IPS-18c (cell line): ENCODE measurements around the gene SLC40A1.

ENCODE experiments used
- H3K4me3 ChIP-seq: 2 replicates; pipeline ENCODE4 v1.7.0; 2013; ENCODE audit warnings: low read depth, mild to moderate bottlenecking, low read length, moderate library complexity; ENCODE audit not compliant: insufficient read depth
- H3K9me3 ChIP-seq: one replicate; pipeline ENCODE4 v1.6.1; 2013; ENCODE audit warnings: mild to moderate bottlenecking, low read length, moderate library complexity; ENCODE audit not compliant: control insufficient read depth, insufficient read depth

The SLC40A1 gene, protein sequence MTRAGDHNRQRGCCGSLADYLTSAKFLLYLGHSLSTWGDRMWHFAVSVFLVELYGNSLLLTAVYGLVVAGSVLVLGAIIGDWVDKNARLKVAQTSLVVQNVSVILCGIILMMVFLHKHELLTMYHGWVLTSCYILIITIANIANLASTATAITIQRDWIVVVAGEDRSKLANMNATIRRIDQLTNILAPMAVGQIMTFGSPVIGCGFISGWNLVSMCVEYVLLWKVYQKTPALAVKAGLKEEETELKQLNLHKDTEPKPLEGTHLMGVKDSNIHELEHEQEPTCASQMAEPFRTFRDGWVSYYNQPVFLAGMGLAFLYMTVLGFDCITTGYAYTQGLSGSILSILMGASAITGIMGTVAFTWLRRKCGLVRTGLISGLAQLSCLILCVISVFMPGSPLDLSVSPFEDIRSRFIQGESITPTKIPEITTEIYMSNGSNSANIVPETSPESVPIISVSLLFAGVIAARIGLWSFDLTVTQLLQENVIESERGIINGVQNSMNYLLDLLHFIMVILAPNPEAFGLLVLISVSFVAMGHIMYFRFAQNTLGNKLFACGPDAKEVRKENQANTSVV

DNA sequence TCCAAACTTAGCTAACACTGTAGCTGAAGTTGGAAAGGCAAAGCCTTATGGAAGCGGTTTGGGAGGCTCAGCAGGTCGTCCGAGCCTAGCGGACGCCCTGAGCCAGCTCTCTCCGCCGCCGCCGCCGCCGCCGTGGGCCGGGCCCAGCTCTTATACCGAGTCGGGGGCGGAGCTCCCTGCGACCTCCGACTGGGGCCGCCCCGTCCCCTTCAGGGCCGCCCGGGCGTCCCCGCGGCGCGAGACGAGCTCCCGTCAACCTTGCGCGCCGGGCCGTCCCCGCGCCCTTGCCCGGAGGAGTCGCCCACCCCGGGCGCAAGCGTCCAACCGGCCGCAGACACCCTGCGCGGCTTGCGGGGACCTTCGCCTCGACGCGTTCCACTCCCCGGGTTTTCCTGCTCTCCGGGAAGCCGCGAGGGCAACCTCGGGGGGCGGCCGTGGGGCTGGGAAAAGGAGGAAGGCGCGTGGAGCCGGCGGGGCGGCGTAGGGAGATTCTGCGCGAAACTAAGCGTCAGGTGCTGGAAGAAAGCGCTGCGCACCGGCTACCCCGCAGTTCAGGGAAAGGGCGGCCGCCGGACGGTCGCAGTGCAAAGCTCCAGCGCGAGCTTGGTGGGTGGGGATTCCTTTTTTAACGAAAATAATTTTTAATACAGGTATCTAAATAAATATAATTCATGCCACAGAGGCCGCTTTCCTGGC lies at the start of gene SLC40A1:
Gene SLC40A1, minus strand, starts transcription at position 129 of the 696 bp plus-strand sequence. CDS start 326 bp downstream, outside the sequence.
- peak within 1 kb of the TSS; percentile 69 for H3K4me3 ChIP-seq
- no peaks in the 10 kb centered on the region for H3K9me3 ChIP-seq

DNA sequence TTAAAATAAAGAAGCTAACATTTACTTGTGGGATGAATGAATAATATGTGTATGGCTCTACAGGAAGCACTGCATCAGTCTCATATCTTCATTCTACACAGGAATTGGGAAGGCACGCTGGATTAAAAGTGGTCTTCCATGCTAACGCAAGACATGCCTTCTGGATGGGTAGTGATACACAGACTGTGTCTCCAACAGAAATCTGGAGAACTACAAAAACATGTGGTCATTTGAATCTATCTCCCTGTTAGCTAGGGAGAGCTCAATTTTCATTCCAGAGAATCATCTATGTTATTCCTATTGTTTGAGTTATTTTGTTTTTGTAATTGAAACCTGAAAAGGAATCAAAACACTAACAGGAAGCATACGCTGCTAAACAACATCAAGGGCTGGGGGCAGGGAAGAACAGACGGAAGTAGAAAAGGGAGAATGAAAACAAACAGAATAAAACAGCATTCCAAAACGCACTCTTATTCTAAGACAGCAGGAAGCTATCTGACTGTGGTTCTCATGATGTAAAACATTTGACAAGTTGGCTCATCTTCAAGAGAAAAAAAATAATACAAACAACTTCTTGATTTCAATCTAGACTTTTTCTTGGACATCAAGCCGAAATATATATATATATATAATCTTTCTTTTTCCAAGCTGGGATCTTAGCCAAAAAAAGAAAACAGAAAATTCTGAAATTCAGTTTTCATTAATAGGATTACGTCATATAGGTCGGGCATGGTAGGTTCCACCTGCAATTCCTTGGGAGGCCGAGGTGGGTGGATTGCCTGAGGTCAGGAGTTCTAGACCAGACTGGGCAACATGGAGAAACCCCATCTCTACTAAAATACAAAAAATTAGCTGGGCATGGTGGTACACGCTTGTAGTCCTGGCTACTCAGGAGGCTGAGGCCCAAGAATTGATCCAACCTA lies 49.2 kb upstream of the SLC40A1 start:
- H3K9me3 ChIP-seq, result no peaks in the 10 kb centered on the region
- no peak overlapping the region for H3K4me3 ChIP-seq

DNA sequence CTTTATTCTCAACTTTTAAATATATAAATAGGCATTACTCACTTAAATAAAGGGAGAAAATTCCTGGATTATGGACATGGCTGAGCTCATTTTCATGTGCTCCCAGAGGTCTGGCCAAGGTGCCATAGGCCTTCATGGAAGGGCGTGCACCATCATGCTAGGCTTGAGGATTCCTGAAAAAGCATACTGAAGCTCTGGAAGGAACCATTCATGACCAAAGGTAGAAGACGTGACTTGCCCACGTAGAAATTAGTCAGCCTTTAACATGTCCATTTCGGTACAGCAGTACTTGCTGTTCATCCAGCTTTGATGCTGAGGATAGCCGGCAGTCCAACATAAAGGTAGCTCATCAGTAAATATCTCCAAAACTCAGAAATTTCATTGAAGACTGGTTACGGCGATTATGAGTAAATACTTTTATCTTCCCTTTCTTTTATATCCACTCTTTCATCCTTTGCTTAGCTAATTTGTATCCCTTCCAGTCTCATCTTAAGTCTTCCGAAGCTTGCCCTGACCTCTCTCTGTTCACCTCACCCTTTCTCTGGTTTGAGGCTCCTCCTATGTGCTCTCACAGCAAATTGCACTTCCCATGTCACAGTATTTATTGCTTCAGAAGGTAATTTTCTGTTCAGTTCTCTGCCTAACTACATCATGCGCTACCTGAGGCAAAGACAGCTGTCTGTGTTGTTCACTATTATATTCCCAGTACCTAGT lies 48.4 kb upstream of the SLC40A1 start:
- Histone ChIP-seq H3K4me3 (no peak overlapping the region), H3K9me3 (no peaks in the 10 kb centered on the region)

DNA sequence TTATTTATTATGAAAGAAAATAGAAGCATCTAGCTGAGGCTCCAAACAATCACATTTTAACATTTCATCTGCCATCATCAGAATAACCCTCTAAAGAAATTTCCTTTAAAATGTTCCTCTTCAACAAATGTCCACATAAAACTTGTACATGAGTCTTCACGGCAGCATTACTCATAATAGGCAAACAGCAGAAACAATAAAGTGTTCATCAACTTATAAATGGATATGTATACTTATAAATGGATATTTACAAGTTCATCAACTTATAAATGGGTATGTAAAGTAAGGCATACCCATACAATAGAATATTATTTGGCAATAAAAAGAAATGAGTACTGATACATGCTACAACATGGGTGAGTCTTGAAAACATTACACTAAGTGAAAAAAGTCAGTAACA lies 47.2 kb upstream of the SLC40A1 start:
- Histone ChIP-seq H3K4me3 (no peak overlapping the region), H3K9me3 (no peaks in the 10 kb centered on the region)

DNA sequence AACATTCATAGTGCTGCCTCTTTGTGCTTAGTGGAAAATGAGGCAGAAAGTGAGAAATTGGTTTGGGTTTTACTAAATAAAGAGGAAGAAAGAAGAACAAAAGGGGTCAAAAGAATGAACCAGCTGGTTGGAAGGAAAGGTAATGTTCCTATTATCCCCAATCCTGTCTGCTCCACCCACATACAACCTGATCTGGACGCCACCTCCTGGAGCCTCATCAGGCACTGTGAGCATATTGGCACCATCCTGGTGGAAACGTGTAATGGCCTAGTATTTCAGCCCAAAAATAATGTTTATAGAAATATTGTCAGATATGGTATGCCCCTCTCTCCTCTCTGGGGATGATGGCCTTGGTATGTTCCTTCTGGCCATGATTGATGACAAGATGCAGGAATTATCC lies 45.0 kb upstream of the SLC40A1 start:
- Histone ChIP-seq H3K9me3 (no peaks in the 10 kb centered on the region), H3K4me3 (no peak overlapping the region)

DNA sequence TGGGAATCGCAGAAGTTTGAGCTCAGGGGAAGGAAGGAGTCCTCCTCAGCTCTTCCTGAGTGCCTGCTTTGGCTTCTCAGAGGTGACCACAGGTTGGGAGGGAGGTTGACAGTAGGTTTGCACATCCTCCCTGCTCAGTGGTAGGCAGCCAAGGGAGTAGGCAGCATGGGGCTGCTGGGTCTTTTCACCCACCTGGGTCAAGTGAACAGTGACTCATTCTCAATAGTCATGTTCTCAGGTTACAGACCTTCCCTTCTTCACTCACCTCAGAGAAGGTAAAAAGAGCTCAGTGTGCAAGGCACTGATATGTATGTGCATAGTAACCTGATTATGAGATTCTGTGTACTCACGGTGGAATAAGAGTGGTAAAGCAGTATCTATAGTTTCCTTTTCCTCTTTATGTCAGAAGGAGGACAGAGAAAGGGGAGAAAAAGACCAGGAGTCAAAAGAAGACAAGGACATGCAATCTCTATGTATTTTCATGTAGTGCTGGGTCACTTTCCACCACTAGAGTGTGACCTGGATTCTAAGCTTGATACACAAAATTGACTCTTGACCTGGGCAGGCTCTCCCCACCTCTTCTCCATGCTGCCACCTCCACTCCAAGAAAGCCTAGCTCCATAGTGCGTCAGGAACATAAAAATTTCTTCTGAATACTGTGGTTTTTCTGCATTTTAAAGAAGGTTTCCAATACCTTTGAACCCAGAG lies 44.2 kb upstream of the SLC40A1 start:
- no peak overlapping the region for H3K4me3 ChIP-seq
- H3K9me3 ChIP-seq, result no peaks in the 10 kb centered on the region

DNA sequence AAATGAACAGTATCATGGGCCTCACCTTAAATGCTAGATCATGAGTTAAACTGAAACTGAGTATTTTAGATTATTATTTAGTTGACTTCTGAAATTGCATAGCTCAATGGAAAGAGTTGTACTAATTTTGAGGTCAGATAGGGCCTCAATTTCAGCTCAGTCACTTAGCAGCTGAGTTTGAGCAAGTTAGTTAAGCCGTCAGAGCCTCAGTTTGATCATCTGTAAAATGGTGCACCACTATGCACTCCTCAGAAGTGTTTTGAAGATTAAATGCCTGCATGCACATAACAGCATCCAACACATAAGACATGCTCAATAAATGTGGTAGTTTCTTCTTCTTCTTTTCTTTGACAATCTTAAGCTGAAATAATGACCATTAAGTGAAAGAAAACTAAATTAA lies 42.5 kb upstream of the SLC40A1 start:
- no peak overlapping the region for H3K4me3 ChIP-seq
- no peaks in the 10 kb centered on the region for H3K9me3 ChIP-seq

DNA sequence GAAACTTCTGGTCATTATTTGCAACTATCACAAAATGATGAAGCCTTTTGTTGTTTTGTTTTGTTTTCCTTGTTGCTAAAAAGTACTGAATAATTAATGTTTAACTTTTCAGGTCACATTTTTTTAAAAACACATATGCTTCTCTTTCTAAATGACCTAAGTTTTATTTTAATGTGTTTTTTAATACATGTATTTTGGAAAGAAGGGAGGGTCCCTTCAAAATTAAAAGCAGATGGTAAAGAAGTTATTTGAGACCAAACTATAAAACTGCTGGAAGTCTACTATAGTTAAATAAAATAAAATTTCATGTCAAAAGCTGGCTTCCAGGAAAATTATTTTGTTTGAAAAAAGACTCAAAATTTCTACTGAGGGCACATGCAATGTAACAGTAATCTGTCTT lies 41.2 kb upstream of the SLC40A1 start:
- H3K4me3 ChIP-seq, result no peak overlapping the region

DNA sequence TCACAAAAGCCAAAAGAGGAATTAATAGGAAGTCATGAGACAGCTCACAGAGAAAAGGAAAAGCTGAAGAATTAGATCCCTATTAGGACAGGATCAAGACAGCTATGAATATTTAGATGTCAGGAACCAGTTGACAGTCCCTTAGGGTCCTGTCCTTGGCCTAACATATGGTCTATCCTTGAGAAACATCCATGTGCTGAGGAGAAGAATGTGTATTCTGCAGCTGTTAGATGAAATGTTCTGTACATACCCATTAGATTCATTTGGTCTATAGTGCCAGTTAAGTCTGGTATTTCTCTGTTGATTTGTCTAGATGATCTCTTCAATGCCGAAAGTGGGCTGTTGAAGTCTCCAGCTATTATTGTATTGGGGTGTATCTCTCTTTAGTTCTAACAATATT lies 37.6 kb upstream of the SLC40A1 start:
- no peaks in the 10 kb centered on the region for H3K9me3 ChIP-seq
- no peak overlapping the region for H3K4me3 ChIP-seq

More for the DNA sequence above, 41.2 kb upstream of the SLC40A1 start:
- H3K9me3 ChIP-seq, result no peaks in the 10 kb centered on the region

DNA sequence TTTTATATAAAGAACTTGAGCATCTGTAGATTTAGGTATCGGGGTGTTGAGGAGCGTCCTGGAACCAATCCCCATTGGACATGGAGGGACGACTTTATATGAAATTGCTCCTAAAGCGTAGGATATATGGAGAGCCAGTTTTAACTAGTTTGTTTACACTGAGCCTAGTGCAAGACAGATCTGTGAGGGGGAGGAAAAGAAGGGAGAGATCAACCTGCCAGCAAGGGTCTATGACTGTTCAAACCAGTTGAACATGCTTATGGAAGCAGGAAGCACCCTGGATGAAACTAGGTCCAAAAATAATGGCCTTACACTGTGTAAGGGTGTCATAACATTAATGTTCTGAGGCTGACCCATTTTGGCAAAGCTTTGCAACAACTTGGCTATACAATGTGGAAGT lies 34.0 kb upstream of the SLC40A1 start:
- no peaks in the 10 kb centered on the region for H3K9me3 ChIP-seq

DNA sequence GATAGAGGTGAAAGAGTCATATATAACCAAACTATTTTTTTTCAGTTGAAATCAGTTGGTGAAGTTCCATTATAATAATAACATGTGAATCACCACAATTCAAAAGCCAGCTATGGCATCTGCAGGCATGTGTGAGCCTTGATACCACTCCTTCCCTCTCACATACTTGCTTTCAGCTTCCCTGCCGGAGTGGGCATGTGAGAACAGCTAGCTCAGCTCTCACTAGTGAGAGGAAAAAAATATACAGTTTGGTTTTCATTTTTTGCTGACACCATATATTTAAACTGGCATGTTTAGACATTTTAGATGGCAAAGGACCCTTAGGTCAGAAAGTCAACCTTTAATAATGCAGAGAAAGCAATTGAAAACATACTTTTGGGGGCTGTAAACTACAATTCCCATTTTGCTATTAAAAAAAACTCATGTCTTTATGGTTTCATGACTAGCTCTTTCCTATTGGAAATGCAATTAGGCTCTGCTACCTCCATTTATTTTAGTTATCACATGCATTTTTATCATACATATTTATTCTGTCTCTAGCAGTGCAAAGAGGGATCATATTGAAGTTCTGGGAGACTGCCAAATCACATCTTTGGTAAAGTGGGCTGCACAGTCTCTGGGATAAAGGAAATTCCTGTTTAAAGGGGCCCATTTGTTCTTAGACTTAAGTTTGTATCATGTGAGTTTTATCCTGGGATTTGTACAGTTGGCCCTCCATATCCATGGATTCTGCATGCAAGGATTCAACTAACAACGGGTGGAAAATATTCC lies 33.2 kb upstream of the SLC40A1 start:
- no peaks in the 10 kb centered on the region for H3K9me3 ChIP-seq
- no peak overlapping the region for H3K4me3 ChIP-seq

More for the DNA sequence above, 34.0 kb upstream of the SLC40A1 start:
- H3K4me3 ChIP-seq, result no peak overlapping the region

DNA sequence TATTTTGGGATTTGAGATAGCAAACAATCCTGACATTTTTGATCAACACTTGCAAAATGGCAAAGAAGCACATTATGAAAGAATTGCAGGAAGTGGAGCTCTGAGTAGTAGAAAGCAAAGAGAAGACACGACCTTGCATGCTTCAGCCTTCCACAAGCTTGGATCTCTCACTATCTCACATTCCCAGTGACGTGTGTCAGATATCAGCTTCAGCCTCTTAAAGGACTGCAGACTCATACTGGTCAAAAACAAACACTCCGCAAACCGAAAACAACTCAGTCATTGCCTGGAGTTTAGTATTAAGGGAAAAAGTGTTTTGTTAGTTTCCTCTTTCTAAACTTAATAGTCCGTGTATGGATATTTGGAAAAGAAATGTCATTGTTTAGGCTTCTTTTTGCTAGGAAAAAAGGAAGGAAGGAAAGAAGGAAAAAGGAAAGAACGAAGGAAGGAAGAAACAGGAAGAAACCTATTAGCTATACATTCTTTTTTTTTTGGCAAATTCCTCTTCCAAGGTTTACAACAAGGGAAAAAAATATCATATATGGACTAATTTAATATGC lies 32.6 kb upstream of the SLC40A1 start:
- H3K4me3 ChIP-seq, result no peak overlapping the region
- H3K9me3 ChIP-seq, result no peaks in the 10 kb centered on the region

DNA sequence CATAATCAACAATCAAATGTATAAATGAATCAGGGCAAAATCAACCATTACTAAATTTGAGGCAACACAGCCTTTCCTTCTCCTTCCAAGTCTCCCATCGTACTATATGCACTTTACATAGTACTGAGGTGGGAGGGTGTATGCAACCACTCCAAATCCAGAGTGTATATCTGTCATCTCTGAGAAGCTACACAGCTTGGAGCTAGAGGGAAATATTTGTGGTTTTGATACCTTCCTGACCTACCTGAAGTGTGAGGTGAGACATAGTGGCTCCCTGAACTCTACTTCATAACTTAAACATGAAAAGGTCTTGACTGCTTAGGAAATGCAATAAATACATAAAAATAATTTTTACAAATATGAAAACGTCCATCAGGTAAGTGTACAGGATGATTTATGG lies 30.1 kb upstream of the SLC40A1 start:
- Histone ChIP-seq H3K4me3 (no peak overlapping the region), H3K9me3 (no peaks in the 10 kb centered on the region)

DNA sequence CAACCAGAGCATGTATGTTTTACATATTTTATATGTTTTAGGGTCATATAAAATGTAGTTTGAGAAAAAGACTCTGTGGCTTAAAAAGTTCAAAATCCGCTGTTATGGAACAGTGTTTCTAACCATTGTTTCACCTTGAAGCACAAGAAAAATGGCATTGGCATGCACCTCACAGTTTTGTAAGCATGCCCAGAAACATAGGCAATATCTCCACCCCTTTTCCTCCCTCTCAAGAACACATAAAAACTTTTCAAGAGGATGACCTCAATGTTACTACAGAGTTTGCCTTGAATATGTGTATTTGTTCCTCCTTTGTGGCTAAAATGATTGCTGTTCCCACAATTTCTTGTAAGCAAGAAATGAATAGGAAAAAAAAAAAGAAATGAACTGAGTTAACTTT lies 29.3 kb upstream of the SLC40A1 start:
- Histone ChIP-seq H3K9me3 (no peaks in the 10 kb centered on the region), H3K4me3 (no peak overlapping the region)

DNA sequence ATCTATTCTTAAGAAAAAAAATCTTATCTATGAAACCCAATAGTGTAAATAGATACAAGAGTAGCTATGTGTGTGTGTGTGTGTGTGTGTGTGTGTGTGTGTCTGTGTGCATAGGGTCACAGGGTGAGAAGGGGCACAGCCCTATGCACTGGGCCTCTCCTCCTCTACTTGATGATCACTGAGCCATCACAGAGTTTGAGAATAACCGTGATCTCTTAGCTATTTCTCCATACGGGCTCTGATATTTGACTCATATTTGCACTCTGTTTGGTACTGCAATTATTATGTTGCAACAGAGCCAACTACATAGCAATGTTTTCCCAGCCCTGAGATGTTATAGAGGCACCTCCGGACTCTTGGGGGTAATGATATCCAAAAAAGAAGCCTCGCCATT lies 28.8 kb upstream of the SLC40A1 start:
- H3K9me3 ChIP-seq, result no peaks in the 10 kb centered on the region

More for the DNA sequence above, 28.8 kb upstream of the SLC40A1 start:
- H3K4me3 ChIP-seq, result no peak overlapping the region
